K562 (cell line): ENCODE measurements around the gene ABCA13. TPM values are rescaled to one million over a fixed set of nuclear protein-coding genes. Genes with fewer than 3 reads are reported as not detected.

ENCODE experiments used
- ATAC-seq: fragments of 200-7000 bp; cut with Tn5 transposase; 3 replicates; pipeline ENCODE4 v1.9.1; 2020; ENCODE audit warnings: moderate library complexity
- BruUV-seq: library from RNA; stranded (reverse); fragments of 400-500 nt; replicated peaks from 2 replicates; lab custom pipeline; 2021; lab: Mats Ljungman, UMichigan
- CTCF ChIA-PET: fragments of 300-600 bp; formaldehyde crosslinking; extraction: SDS; loops from one replicate; lab custom pipeline; 2021; ENCODE audit warnings: low intra/inter-chr PET ratio; lab: Yijun Ruan, JAX
- POLR2A ChIA-PET: fragments of 300-600, 350-650 bp; sonication (Branson Sonifier 250); formaldehyde crosslinking; extraction: SDS; loops from one replicate; lab custom pipeline; 2021; ENCODE audit warnings: antibody characterized with exemption, inconsistent platforms; lab: Yijun Ruan, JAX
- DNase-seq, 4 experiments: peaks; one replicate each; pipeline versions ENCODE4 v3.0.0 to v3.0.0-alpha.2; 2011 to 2018; ENCODE audit warnings: low spot score in 3 of 4, mixed read lengths in 3 of 4; ENCODE audit errors: extremely low read depth in 1 of 4
- FAIRE-seq: peaks from 2 replicates; lab custom pipeline; 2011; peaks lifted over from hg19 to GRCh38; lab: Jason Lieb, UNC
- H2AFZ ChIP-seq: 2 replicates; pipeline ENCODE4 v1.6.0; 2011; ENCODE audit warnings: low read depth, low read length, control low read depth, inconsistent platforms
- H3K27ac ChIP-seq: fragments of 200-600 bp; 3 replicates; pipeline ENCODE4 v1.8.0; 2011; ENCODE audit warnings: low read depth, mild to moderate bottlenecking, control low read depth, inconsistent platforms, low read length, moderate library complexity, mixed read lengths; ENCODE audit errors: extremely low read depth
- H3K27me3 ChIP-seq, 2 experiments: fragments of 300-600 bp in 1 of 2; 2 replicates in 1 of 2; 3 replicates in 1 of 2; pipeline versions ENCODE4 v1.6.0 to v1.8.0; 2011; ENCODE audit warnings: inconsistent platforms in 2 of 2, low read length in 2 of 2, mild to moderate bottlenecking in 1 of 2, mixed read lengths in 1 of 2, moderate library complexity in 1 of 2; ENCODE audit not compliant: control insufficient read depth in 2 of 2, insufficient read depth in 2 of 2
- H3K36me3 ChIP-seq: fragments of 300-600 bp; 3 replicates; pipeline ENCODE4 v1.8.0; 2011; ENCODE audit warnings: mild to moderate bottlenecking, low read length, inconsistent platforms; ENCODE audit not compliant: control insufficient read depth, insufficient read depth
- H3K4me1 ChIP-seq, 2 experiments: fragments of 200-600 bp in 1 of 2; replicated peaks in 1 of 2; 2 replicates in 1 of 2; 3 replicates in 1 of 2; pipeline versions ENCODE4 v1.5.1 to v1.8.0; 2011; ENCODE audit warnings: inconsistent platforms in 2 of 2, low read length in 2 of 2, mild to moderate bottlenecking in 1 of 2, mixed read lengths in 1 of 2, moderate library complexity in 1 of 2; ENCODE audit not compliant: control insufficient read depth in 2 of 2, insufficient read depth in 2 of 2
- H3K4me2 ChIP-seq: 2 replicates; pipeline ENCODE4 v1.6.1; 2011; ENCODE audit warnings: low read length, control low read depth, inconsistent platforms, mixed read lengths; ENCODE audit not compliant: insufficient read depth
- H3K4me3 ChIP-seq: fragments of 200-600 bp; sonication (generic), shearing (Covaris generic); 2 replicates; pipeline ENCODE4 v1.5.1; 2016; ENCODE audit warnings: control low read depth, inconsistent platforms
- H3K79me2 ChIP-seq: fragments of 200-600 bp; 3 replicates; pipeline ENCODE4 v1.8.0; 2011; ENCODE audit warnings: low read length, inconsistent platforms; ENCODE audit not compliant: control insufficient read depth, insufficient read depth
- H3K9ac ChIP-seq, 2 experiments: 2 replicates each; pipeline versions ENCODE4 v1.6.0 to v1.6.1; 2011; ENCODE audit warnings: low read depth in 2 of 2, low read length in 2 of 2, control low read depth in 1 of 2, inconsistent platforms in 1 of 2, mild to moderate bottlenecking in 1 of 2, mixed read lengths in 1 of 2; ENCODE audit not compliant: insufficient read depth in 1 of 2
- H3K9me1 ChIP-seq: one replicate; pipeline ENCODE4 v1.6.0; 2011; ENCODE audit warnings: inconsistent platforms, mild to moderate bottlenecking, low read length, moderate library complexity; ENCODE audit not compliant: control insufficient read depth, insufficient read depth
- H3K9me3 ChIP-seq: replicated peaks from 2 replicates; pipeline ENCODE4 v1.5.1; 2011; ENCODE audit warnings: low read depth, low read length, inconsistent platforms; ENCODE audit not compliant: control insufficient read depth, insufficient read depth
- H4K20me1 ChIP-seq: replicated peaks from 2 replicates; pipeline ENCODE4 v1.6.1; 2011; ENCODE audit warnings: low read length, inconsistent platforms, mixed read lengths; ENCODE audit not compliant: control insufficient read depth, insufficient read depth
- ESRRA ChIP-seq: fragments of 450-650 bp; IDR thresholded peaks from 2 replicates; pipeline ENCODE4 v1.6.1; 2014; ENCODE audit warnings: low read depth, mild to moderate bottlenecking, moderate library complexity, borderline replicate concordance
- PHTF2 ChIP-seq: fragments of 250-450 bp; sonication (Bioruptor Pico); IDR thresholded peaks from 2 replicates; pipeline ENCODE4 v1.5.0; 2021; ENCODE audit warnings: mild to moderate bottlenecking
- ZNF239 ChIP-seq: fragments of 250-450 bp; sonication (Bioruptor Pico); IDR thresholded peaks from 2 replicates; pipeline ENCODE4 v1.4.0; 2020; ENCODE audit warnings: mild to moderate bottlenecking
- ZNF449 ChIP-seq: fragments of 250-450 bp; sonication (Bioruptor Pico); IDR thresholded peaks from 2 replicates; pipeline ENCODE4 v1.8.0; 2022; ENCODE audit warnings: moderate library complexity, mild to moderate bottlenecking, inconsistent platforms
- WGBS: fragments of 100-300 bp; shearing (Covaris generic); methylation state at CpG from one replicate; pipeline ENCODE4 v1.1.6; 2016; ENCODE audit warnings: low coverage, mixed read lengths; ENCODE audit not compliant: insufficient coverage; ENCODE audit errors: missing lambda C conversion rate; 5-methylcytosine and 5-hydroxymethylcytosine counted together
- in situ Hi-C: fragments of 300-500 bp; cut with MboI; formaldehyde crosslinking; loops from 4 replicates; pipeline ENCODE4 v1.15.0; 2018; ENCODE audit warnings: inconsistent platforms, mixed read lengths
- intact Hi-C: fragments of 100-400 bp; cut with micrococcal nuclease; formaldehyde crosslinking; loops from 2 replicates; pipeline ENCODE4 v1.14.2; 2022
- polyA plus RNA-seq, 8 experiments: library from polyadenylated mRNA; depleted of rRNA in 4 of 8; stranded (reverse) in 5 of 8; unstranded in 3 of 8; fragments of >200 nt; fragmentation: Nextera tagmentation in 2 of 8; fragmentation: Illumina TruSeq in 1 of 8; extraction: Ambion mirVana in 2 of 8; extraction: Trizol in 1 of 8; gene quantifications; 2 replicates each; pipeline versions ENCODE4 v1.2.1 to v1.2.3, GENCODE V29; 2011 to 2014; ENCODE audit warnings: inconsistent platforms in 1 of 8, missing spikeins in 1 of 8
- total RNA-seq, 7 experiments: library from RNA; depleted of rRNA in 6 of 7; stranded (reverse); fragments of >200 nt in 6 of 7; fragmentation: Illumina TruSeq in 2 of 7; extraction: Trizol in 2 of 7; gene quantifications; 2 replicates each; pipeline versions ENCODE4 v1.2.1 to v1.2.3, GENCODE V29; 2011 to 2021; ENCODE audit warnings: low replicate concordance in 1 of 7

ABCA13 gene
- total and polyA plus RNA-seq, 9 of the 15 experiments (the other 6 are each of a cell fraction or from before 2014, with no cell fraction given) = 0.14 to 1.5 (median 0.38) TPM

- no peak for TF ChIP-seq ZNF449 (CRISPR knock-in tag)
These were observed 256.4 kb downstream of the ABCA13 start (continued) for GRCh38 chr7:48427671-48428070.

- CTCF ChIA-PET = no interaction called here
- TF ChIP-seq PHTF2 (CRISPR knock-in tag) (no peak), ZNF239 (CRISPR knock-in tag) (no peak), ESRRA (no peak)
- Histone ChIP-seq H3K4me2 (no peak overlapping the region), H3K9me3 (no peaks in the 10 kb centered on the region), H3K4me1 (no peaks in the 10 kb centered on the region), H3K36me3 (no peaks in the 10 kb centered on the region), H3K9ac (no peak overlapping the region), H3K9me1 (no peaks in the 10 kb centered on the region), H3K79me2 (no peaks in the 10 kb centered on the region), H3K27me3 (no peaks in the 10 kb centered on the region), H3K27ac (no peak overlapping the region), H2AFZ (no peak overlapping the region), H4K20me1 (no peaks in the 10 kb centered on the region), H3K4me3 (no peak overlapping the region)
- FAIRE-seq = no peak
- intact Hi-C loops = no loop called here
- DNase-seq = no peak
- POLR2A ChIA-PET = no interaction called here
- in situ Hi-C loops = no loop called here
- 0% methylated on average over 3 of the region's 3 CpGs for WGBS
- BruUV-seq = no TSS peak
- ATAC-seq = no peak
These were observed 256.9 kb downstream of the ABCA13 start for GRCh38 chr7:48428091-48428684.
